Measurements from ENCODE around the gene ATP1B1.

The ATP1B1 gene

DNA sequence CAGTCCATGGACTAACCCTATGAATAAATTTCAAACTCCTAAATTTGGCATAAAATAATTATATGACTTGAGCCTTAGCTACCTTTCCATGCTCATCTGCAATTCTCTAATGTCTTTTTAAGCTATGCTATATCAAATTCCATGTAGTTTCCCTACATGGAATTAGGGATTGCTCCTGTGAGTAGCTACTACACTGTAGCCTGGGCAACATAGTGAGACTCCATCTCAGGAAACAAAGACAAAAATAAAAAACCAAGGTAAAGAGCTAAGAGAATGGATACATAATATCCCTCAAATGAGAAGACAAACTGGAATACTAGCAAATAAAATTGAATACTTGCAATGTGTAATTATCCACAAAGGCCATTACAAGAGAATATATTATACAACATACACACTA is 37.5 kb downstream of the ATP1B1 start:
- no peak for DNase-seq (ENCODE audit: low spot score)
- TF ChIP-seq, protein P1, sequence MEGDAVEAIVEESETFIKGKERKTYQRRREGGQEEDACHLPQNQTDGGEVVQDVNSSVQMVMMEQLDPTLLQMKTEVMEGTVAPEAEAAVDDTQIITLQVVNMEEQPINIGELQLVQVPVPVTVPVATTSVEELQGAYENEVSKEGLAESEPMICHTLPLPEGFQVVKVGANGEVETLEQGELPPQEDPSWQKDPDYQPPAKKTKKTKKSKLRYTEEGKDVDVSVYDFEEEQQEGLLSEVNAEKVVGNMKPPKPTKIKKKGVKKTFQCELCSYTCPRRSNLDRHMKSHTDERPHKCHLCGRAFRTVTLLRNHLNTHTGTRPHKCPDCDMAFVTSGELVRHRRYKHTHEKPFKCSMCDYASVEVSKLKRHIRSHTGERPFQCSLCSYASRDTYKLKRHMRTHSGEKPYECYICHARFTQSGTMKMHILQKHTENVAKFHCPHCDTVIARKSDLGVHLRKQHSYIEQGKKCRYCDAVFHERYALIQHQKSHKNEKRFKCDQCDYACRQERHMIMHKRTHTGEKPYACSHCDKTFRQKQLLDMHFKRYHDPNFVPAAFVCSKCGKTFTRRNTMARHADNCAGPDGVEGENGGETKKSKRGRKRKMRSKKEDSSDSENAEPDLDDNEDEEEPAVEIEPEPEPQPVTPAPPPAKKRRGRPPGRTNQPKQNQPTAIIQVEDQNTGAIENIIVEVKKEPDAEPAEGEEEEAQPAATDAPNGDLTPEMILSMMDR (IDR thresholded peaks at IDR 0.05; ENCODE audit: extremely low read depth, missing control alignments), result no peak

DNA sequence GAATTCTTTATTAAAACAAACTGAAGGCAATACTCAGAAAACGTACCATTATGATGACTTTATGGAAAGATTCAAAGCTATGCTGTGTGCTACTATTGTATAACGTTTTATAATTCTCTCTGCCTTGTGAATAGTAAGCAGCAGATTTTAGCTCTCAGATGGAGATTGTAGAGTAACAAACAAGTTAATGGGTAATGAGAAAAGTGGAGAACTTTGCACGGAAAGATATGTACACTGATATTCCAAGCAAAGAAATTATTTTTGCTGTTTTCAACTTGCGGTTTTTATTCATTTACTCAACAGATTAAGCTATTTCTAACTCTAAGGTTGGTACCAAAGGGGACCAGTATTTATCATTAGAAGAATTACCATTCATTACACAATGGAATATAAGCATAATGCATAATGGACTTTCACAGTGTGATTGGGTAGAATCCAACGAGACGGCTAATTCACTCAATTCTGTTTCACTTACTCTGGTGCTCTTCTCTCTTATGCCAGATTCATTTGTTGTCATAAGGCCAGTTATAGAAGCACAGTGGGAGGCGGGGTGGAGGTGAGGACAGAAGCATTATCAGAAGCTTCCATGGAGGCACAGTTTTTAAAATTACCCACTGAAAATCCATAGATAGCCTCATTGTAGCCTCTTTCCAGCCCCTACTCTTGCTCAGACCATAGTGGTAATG is 38.6 kb downstream of the ATP1B1 start:
- TF ChIP-seq, protein P1 (IDR thresholded peaks at IDR 0.05; ENCODE audit: extremely low read depth, missing control alignments), result no peak
- DNase-seq (ENCODE audit: low spot score), result no peak

DNA sequence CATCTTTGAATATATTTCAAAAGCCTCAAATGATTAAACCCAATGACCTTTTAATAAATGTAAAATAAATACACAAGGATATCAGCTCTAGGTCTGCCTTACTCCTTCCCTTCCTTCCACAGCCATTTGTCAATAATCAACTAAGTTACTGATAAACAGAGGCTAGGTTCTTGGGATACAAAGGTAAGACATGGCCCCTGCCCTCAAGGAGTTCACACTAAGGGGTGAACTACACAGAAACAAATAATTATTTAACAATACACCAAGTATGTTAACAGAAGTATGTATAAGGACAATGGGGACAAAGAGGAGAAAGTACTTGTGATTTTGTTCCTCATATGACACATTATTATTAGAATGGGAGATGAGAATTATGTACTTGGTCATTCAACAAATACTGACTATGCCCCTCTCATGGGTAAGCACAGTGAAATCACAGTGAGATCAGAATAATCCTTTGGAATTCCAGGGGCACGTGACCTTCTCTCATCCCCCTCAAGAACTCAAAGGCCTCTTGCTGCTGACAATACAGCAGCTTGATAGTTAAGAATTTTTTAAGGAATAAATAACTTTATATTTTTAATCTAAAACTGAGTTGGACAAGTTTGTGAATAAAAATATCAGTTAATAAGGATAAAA is 40.2 kb downstream of the ATP1B1 start:
- TF ChIP-seq, protein P1 (IDR thresholded peaks at IDR 0.05; ENCODE audit: extremely low read depth, missing control alignments), result no peak
- no peak for DNase-seq (ENCODE audit: low spot score)

DNA sequence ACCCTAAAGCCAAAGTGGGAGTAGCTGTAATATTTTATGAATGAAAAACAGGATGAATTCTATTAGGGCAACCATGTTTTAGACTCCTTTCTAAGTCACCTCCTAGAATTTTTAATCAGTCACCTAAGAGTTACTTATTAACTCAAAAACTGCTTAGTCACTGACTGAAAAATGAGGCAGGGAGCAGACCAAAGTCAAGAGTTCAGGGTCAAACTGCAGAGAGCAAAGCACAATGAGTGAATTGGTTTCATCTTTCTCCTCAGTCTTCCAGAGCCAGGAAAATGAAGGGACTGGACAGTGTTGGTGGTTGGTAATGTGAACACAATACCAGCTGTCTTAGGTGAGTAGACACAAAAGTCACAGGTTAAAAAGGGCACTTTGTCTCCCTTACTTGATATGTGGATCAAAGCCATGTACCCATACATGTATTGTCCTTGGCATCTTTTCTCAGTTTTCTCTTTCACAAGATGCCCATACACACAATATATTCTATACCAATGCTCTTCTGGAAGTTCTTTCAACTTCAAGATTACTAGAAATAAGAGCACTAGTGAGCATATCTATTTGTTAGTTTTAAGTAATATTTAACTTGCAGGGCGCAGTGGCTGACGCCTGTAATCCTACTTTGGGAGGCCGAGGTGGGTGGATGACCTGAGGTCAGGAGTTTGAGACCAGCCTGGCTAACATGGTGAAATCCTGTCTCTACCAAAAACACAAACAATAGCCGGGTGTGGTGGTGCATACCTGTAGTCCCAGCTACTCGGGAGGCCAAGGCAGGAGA is 42.2 kb downstream of the ATP1B1 start:
- no peak for DNase-seq (ENCODE audit: low spot score)

DNA sequence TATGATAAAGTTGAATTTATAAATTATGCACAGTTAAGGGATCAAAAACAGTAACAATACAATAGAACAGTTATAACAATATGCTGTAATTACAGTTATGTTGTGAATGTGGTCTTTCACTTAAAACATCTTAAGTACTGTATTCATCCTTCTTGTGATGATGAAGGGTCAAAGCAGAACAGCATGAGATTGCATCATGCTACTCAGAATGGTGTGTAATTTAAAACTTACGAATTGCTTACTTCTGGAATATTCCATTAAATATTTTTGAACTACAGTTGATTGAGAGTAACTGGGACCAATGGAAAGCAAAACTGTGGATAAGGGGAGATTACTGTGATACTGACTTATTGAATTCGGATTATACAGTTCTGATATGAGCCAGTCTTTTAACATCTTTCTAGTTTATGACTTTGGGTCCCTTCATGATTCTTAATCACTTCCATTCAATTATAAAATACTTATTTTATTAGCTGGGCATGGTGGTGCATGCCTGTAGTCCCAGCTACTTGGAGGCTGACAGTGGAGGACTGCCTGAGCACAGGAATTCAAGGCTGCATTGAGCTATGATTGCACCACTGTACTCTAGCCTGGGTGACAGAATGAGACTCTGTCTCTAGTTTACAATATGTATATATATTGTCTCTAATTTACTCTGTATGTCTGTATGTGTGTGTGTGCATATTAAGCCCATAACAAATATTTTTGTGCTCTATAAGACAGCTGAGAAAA is 43.2 kb downstream of the ATP1B1 start:
- TF ChIP-seq, protein P1 (IDR thresholded peaks at IDR 0.05; ENCODE audit: extremely low read depth, missing control alignments), result no peak
- DNase-seq (ENCODE audit: low spot score), result no peak

More for the DNA sequence above, 42.2 kb downstream of the ATP1B1 start:
- TF ChIP-seq, protein P1 (IDR thresholded peaks at IDR 0.05; ENCODE audit: extremely low read depth, missing control alignments), result no peak

DNA sequence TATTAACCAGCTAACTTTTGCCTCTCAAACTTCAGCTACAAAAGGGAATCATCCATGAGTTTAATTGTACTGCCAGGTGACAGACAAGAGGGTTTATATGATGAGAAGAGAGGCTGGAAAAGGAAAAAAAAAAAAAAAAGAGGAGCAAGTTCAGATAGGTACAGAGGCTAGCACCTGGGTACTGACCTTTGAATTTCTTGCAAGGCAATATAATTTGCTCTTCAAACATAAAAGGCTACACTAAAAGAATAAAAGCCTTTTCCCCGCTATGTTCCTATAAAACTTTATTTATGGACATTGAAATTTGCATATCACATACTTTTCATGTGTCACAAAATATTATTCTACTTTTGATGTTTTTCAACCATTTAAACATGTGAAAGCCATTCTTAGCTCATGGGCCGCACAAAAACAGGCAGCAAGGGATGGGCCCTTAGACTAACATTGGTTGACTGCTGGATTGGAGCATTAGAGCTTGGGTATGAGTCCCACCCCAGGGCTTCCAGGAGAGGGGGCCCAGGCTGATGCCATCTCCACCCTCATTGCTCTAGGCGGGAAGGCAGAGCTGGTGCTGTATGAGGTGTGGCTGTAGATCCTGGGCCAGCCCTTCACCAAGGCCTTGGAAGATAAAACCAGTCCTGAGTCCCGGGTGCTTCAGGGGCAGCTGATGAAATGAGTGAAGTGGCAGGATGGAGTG is 44.3 kb downstream of the ATP1B1 start:
- no peak for DNase-seq (ENCODE audit: low spot score)

More for the DNA sequence above, 44.3 kb downstream of the ATP1B1 start:
- TF ChIP-seq, protein P1 (IDR thresholded peaks at IDR 0.05; ENCODE audit: extremely low read depth, missing control alignments), result no peak

Measured in GM20000 (cell line).